Measurements from ENCODE around the gene NCK2.

GRCh38 chr2:105812180-105813044 is 67.7 kb downstream of the NCK2 start:
- TF ChIP-seq CTCF (IDR thresholded peaks at IDR 0.05) (no peak), POLR2A (IDR thresholded peaks at IDR 0.05) (no peak), POLR2AphosphoS5 (IDR thresholded peaks at IDR 0.05; ENCODE audit: insufficient read depth in 1 of 2, low read depth in 1 of 2) (no peak)

Measured in vagina (tissue), 2 donors.